ENCODE results near the gene GRIFIN.
"Not testable (repeated sequence)": the region's sequence is repeated elsewhere in the genome, so short reads cannot be mapped to it uniquely, and the experiment has no call there.

Gene GRIFIN

DNA sequence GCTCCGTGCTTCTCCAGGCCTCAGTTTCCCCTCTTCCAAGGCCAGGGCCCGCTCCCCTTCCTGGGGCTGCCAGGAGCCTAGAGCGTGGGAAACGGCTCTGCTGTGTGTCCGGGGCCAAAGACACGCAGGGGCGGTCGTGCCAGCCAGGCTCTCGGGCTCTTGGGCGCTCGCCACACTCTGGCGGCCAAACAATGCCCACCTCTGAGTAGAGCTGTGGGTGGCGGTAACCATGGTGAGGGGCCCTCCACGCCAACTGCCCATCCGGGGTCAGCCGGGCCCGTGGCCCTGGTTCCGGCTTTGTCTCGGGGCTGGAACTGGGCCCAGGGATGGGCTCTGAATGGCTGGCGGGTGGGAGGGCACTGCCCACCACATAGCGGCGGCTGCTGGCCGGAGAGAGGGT, 16.0 kb downstream of the GRIFIN start:
- DNase-seq (ENCODE audit: extremely low read depth, insufficient read length), result no peak
- TF ChIP-seq, protein P1, sequence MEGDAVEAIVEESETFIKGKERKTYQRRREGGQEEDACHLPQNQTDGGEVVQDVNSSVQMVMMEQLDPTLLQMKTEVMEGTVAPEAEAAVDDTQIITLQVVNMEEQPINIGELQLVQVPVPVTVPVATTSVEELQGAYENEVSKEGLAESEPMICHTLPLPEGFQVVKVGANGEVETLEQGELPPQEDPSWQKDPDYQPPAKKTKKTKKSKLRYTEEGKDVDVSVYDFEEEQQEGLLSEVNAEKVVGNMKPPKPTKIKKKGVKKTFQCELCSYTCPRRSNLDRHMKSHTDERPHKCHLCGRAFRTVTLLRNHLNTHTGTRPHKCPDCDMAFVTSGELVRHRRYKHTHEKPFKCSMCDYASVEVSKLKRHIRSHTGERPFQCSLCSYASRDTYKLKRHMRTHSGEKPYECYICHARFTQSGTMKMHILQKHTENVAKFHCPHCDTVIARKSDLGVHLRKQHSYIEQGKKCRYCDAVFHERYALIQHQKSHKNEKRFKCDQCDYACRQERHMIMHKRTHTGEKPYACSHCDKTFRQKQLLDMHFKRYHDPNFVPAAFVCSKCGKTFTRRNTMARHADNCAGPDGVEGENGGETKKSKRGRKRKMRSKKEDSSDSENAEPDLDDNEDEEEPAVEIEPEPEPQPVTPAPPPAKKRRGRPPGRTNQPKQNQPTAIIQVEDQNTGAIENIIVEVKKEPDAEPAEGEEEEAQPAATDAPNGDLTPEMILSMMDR (IDR thresholded peaks at IDR 0.05; ENCODE audit: insufficient read depth, low read length, poor library complexity, severe bottlenecking), result no peak
- no peaks in the 10 kb centered on the region for H3K36me3 ChIP-seq (ENCODE audit: control insufficient read depth, insufficient read depth, low read length)
- H3K4me3 ChIP-seq (replicated peaks; ENCODE audit: low read depth, low read length), result no peak overlapping the region
- no peaks in the 10 kb centered on the region for H3K27me3 ChIP-seq (replicated peaks; ENCODE audit: control insufficient read depth, insufficient read depth, low read length)

DNA sequence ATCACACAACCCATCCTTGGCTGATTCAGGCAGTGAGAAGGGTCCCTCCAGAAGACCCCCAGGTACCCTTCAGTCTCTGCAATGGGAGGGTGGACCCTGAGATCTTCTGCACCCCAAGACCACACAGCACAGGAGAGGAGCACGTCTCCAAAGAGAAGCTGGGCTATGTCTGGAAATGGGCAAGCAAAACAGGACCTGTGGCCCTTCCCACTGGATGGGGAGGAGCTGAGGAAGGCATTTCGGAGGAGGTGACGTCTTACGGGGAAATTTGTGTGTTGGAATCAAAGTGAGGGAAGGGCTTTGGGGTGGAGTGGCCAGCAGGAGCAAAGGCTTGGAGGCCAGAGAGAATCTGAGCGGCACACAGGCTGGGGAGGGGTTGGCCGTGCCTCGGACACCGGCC, 16.5 kb downstream of the GRIFIN start:
- TF ChIP-seq, protein P1 (IDR thresholded peaks at IDR 0.05; ENCODE audit: insufficient read depth, low read length, poor library complexity, severe bottlenecking), result no peak
- Histone ChIP-seq H3K27me3 (replicated peaks; ENCODE audit: control insufficient read depth, insufficient read depth, low read length) (no peaks in the 10 kb centered on the region), H3K36me3 (ENCODE audit: control insufficient read depth, insufficient read depth, low read length) (no peaks in the 10 kb centered on the region), H3K4me3 (replicated peaks; ENCODE audit: low read depth, low read length) (no peak overlapping the region)
- no peak for DNase-seq (ENCODE audit: extremely low read depth, insufficient read length)

DNA sequence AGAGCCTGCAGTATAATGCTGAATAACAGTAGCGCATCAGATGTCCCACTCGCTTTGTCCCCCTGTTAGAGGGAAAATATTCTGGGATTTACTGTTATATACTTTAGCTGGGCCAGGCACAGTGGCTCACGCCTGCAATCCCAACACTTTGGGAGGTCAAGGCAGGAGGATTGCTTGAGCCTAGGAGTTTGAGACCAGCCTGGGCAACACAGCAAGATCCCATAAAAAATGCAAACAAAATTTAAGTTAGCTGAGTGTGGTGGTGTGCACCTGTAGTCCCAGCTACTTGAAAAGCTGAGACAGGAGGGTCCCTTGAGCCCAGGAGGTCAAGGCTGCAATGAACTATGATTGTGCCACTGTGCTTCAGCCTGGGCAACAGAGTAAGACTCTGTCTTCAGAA, 22.3 kb downstream of the GRIFIN start:
- not testable (repeated sequence) for H3K36me3 ChIP-seq (ENCODE audit: control insufficient read depth, insufficient read depth, low read length); DNase-seq (ENCODE audit: extremely low read depth, insufficient read length); H3K27me3 ChIP-seq (replicated peaks; ENCODE audit: control insufficient read depth, insufficient read depth, low read length); H3K4me3 ChIP-seq (replicated peaks; ENCODE audit: low read depth, low read length)

DNA sequence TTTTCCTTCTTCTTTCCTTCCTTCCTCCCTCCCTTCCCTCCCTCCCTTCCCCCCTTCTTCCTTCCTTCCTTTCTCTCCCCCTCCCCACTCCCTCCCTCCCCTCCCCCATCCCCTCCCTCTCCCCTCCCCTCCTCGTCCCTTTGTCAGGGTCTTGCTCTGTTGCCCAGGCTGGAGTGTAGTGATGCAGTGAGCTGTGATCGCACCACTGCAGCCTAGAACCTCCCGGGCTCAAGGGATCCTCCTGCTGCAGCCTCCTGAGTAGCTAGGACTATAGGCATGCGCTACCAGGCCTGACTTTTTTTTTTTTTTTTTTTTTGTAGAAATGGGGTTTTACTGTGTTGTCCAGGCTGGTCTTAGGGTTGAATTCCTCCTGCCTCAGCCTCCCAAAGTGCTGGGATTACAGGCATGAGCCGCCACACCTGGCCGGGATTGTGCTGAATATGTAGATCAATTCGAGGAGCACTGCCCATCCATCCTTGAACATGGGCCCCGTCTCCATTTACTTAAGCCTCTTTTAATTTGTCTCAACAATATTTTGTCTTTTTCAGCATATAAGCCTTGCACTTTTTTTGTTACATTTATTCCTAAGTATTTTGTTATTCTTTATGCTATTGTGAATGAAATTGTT, 23.4 kb downstream of the GRIFIN start:
- Histone ChIP-seq H3K36me3 (ENCODE audit: control insufficient read depth, insufficient read depth, low read length) (no peaks in the 10 kb centered on the region), H3K27me3 (replicated peaks; ENCODE audit: control insufficient read depth, insufficient read depth, low read length) (no peaks in the 10 kb centered on the region), H3K4me3 (replicated peaks; ENCODE audit: low read depth, low read length) (no peak overlapping the region)
- TF ChIP-seq, protein P1 (IDR thresholded peaks at IDR 0.05; ENCODE audit: insufficient read depth, low read length, poor library complexity, severe bottlenecking), result no peak
- no peak for DNase-seq (ENCODE audit: extremely low read depth, insufficient read length)

DNA sequence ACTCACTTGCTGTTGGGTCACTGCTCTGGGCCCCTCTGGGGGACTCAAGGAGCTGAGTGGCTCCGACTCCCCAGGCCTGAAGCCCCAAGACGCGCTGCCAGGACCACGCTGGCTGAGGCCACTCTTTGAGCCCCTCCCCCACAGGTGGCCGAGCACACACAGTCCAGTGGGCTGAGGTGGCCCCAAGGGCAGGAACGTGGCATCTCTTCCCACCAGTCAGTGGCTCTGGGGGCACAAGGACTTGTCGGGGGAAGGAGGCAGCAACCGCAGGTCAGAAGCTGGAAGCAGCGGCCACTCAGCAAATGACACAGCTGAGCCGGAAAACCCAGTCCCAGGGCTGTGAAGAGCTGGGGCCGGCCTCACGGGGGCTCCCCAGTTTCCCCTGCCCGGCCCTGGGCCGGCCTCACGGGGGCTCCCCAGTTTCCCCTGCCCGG, 24.1 kb downstream of the GRIFIN start:
- DNase-seq (ENCODE audit: extremely low read depth, insufficient read length), result no peak
- H3K4me3 ChIP-seq (replicated peaks; ENCODE audit: low read depth, low read length), result peak overlapping the region; percentile 28
- TF ChIP-seq, protein P1 (IDR thresholded peaks at IDR 0.05; ENCODE audit: insufficient read depth, low read length, poor library complexity, severe bottlenecking), result peak; percentile 23

DNA sequence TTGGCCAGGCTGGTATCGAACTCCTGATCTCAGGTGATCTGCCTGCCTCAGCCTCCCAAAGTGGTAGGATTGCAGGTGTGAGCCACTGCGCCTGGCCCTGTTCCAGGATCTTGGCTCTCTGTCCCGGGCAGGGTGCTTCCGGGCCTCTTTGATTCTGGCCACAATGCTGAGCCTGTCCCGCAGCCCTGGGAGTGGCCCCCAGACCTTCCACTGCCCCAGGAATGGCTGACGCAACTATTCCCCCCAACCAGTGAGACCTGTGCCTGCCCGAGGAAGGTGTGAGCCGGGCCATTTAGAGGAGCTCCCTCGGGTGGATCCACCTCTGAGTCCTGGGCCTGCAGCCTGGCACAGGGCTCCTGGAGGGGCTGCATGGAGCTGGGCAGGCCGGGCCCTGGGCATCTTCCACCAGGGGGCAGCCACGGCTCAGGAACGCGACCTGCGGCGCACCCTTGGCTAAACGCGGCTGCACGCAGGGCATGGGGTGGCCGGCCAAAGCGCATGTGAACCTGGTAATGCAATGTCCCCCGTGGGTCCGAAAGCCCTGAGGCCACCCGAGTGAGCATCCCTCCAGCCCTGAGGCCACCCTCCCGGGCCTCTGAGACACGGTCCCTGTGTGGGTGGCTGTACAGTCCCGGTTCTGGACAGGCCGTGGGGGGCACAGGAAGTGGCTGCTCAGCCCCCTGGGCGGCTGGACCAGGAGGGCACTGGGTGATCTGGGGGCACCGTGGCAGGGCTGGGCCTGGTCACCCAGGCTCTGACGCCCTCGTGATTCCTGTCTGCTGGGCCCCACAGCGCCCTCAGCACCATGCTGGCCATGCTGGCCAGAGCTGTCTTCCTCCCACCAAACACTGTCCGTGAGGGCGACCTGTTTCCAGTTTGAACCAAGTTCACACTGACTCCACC, 24.8 kb downstream of the GRIFIN start:
- H3K4me3 ChIP-seq (replicated peaks; ENCODE audit: low read depth, low read length), result peak overlapping the region; percentile 28
- peak; percentile 76 for DNase-seq (ENCODE audit: extremely low read depth, insufficient read length)
- H3K36me3 ChIP-seq (ENCODE audit: control insufficient read depth, insufficient read depth, low read length), result no peaks in the 10 kb centered on the region; the same call in 1 of the 2 replicates
- TF ChIP-seq, protein P1 (IDR thresholded peaks at IDR 0.05; ENCODE audit: insufficient read depth, low read length, poor library complexity, severe bottlenecking), result peak; percentile 96
- H3K27me3 ChIP-seq (replicated peaks; ENCODE audit: control insufficient read depth, insufficient read depth, low read length), result no peaks in the 10 kb centered on the region

More for the DNA sequence above, 24.1 kb downstream of the GRIFIN start:
- Histone ChIP-seq H3K27me3 (replicated peaks; ENCODE audit: control insufficient read depth, insufficient read depth, low read length) (no peaks in the 10 kb centered on the region), H3K36me3 (ENCODE audit: control insufficient read depth, insufficient read depth, low read length) (no peaks in the 10 kb centered on the region)

Measured in GM06990 (cell line).